GM12874 (cell line): Measurements from ENCODE around the gene GRIPAP1.

ENCODE experiments used
- CTCF ChIP-seq: IDR thresholded peaks from 2 replicates; pipeline ENCODE4 v1.5.1; 2011; ENCODE audit warnings: low read depth, mild to moderate bottlenecking, control low read depth, low read length, moderate library complexity; ENCODE audit not compliant: insufficient read depth

Gene GRIPAP1

GRCh38 chrX:48975541-48975940, 26.5 kb downstream of the GRIPAP1 start:
- TF ChIP-seq CTCF, result no peak

- TF ChIP-seq CTCF, result no peak
Observed at GRCh38 chrX:48975041-48975440, 27.0 kb downstream of the GRIPAP1 start.

GRCh38 chrX:48974574-48974973, 27.5 kb downstream of the GRIPAP1 start:
- TF ChIP-seq CTCF, result no peak

- TF ChIP-seq CTCF, result no peak
Observed at GRCh38 chrX:48974033-48974432, 28.0 kb downstream of the GRIPAP1 start.

- peak; percentile 63 for TF ChIP-seq CTCF
Observed at GRCh38 chrX:48972220-48973164, 29.6 kb downstream of the GRIPAP1 start.

- TF ChIP-seq CTCF, result no peak
Observed at GRCh38 chrX:48971249-48972219, 30.5 kb downstream of the GRIPAP1 start, which contains the start of gene KCND1. Gene KCND1 (minus strand): TSS chrX:48971844. CDS start chrX:48970271, 1,573 bp downstream.

GRCh38 chrX:48969471-48969870, 32.6 kb downstream of the GRIPAP1 start:
- no peak for TF ChIP-seq CTCF
